ENCODE data around the gene CALM3.

CALM3 gene

GRCh38 chr19:46600384-46601317 lies 479 bp upstream of the CALM3 start:
- DNase-seq: peak; percentile 93

- DNase-seq: no peak
Observed at GRCh38 chr19:46602392-46603194, 1.5 kb downstream of the CALM3 start.

GRCh38 chr19:46603195-46603637 lies 2.1 kb downstream of the CALM3 start:
- DNase-seq: no peak

- DNase-seq: no peak
Observed at GRCh38 chr19:46603752-46604231, 2.7 kb downstream of the CALM3 start.

- no peak for DNase-seq
Observed at GRCh38 chr19:46604781-46605355, 3.7 kb downstream of the CALM3 start.

GRCh38 chr19:46605356-46605821 lies 4.3 kb downstream of the CALM3 start:
- DNase-seq: no peak

- no peak for DNase-seq
Observed at GRCh38 chr19:46606019-46606418, 4.9 kb downstream of the CALM3 start.

- no peak for DNase-seq
Observed at GRCh38 chr19:46606681-46607447, 5.7 kb downstream of the CALM3 start.

- peak; percentile 15 for DNase-seq
Observed at GRCh38 chr19:46607448-46607841, 6.3 kb downstream of the CALM3 start.

GRCh38 chr19:46608178-46608577 lies 7.0 kb downstream of the CALM3 start:
- no peak for DNase-seq

- no peak for DNase-seq
Observed at GRCh38 chr19:46608581-46609345, 7.6 kb downstream of the CALM3 start.

GRCh38 chr19:46609511-46610412 lies 8.6 kb downstream of the CALM3 start:
- DNase-seq: no peak

- DNase-seq: no peak
Observed at GRCh38 chr19:46610413-46610775, 9.3 kb downstream of the CALM3 start.

- DNase-seq: no peak
Observed at GRCh38 chr19:46610851-46611770, 10.0 kb downstream of the CALM3 start.

- no peak for DNase-seq
Observed at GRCh38 chr19:46611776-46612175, 10.6 kb downstream of the CALM3 start.

GRCh38 chr19:46613525-46613924 lies 12.4 kb downstream of the CALM3 start:
- DNase-seq: no peak

GRCh38 chr19:46614114-46614722 lies 13.1 kb downstream of the CALM3 start:
- peak; percentile 36 for DNase-seq

- DNase-seq: no peak
Observed at GRCh38 chr19:46615966-46616365, 14.8 kb downstream of the CALM3 start.

Data from NCI-H526 treated with DMSO at 0.1 percent for 48 hours (cell line).